GM21447 (cell line): ENCODE data around the gene SPARCL1.
A peak's percentile ranks its signal among the peaks of the same experiment; 100 is the strongest.
"Not testable (repeated sequence)": the region's sequence is repeated elsewhere in the genome, so short reads cannot be mapped to it uniquely, and the experiment has no call there.

Experiments
- ATAC-seq: cut with Tn5 transposase; IDR thresholded peaks from one replicate; pipeline ENCODE4 v1.9.1; 2021; ENCODE audit not compliant: unreplicated experiment

The SPARCL1 gene

GRCh38 chr4:87529187-87529586 lies at the start of gene SPARCL1:
Gene SPARCL1 (minus strand): TSS chr4:87529376. CDS start chr4:87499574, 29,802 bp downstream.
- ATAC-seq: no peak

- no peak for ATAC-seq
These were observed 46.8 kb upstream of the SPARCL1 start for GRCh38 chr4:87575983-87576382.

GRCh38 chr4:87575408-87575807 lies 46.2 kb upstream of the SPARCL1 start:
- no peak for ATAC-seq

GRCh38 chr4:87574996-87575395 lies 45.8 kb upstream of the SPARCL1 start:
- ATAC-seq: no peak

- ATAC-seq: not testable (repeated sequence)
These were observed 45.2 kb upstream of the SPARCL1 start for GRCh38 chr4:87574376-87574775.

GRCh38 chr4:87570290-87570805 lies 41.2 kb upstream of the SPARCL1 start:
- ATAC-seq: no peak

GRCh38 chr4:87567191-87567590 lies 38.0 kb upstream of the SPARCL1 start:
- no peak for ATAC-seq

- no peak for ATAC-seq
These were observed 37.1 kb upstream of the SPARCL1 start for GRCh38 chr4:87566276-87566675.

- ATAC-seq: no peak
These were observed 36.6 kb upstream of the SPARCL1 start for GRCh38 chr4:87565746-87566145.

- no peak for ATAC-seq
These were observed 31.6 kb upstream of the SPARCL1 start for GRCh38 chr4:87560802-87561201.

GRCh38 chr4:87559090-87559837 lies 30.1 kb upstream of the SPARCL1 start:
- peak; percentile 100 for ATAC-seq

- no peak for ATAC-seq
These were observed 28.2 kb upstream of the SPARCL1 start for GRCh38 chr4:87557348-87557747.

- ATAC-seq: no peak
These were observed 26.8 kb upstream of the SPARCL1 start for GRCh38 chr4:87555773-87556619.

GRCh38 chr4:87553182-87553581 lies 24.0 kb upstream of the SPARCL1 start:
- no peak for ATAC-seq

- no peak for ATAC-seq
These were observed 22.2 kb upstream of the SPARCL1 start for GRCh38 chr4:87551361-87551760.

- no peak for ATAC-seq
These were observed 18.0 kb upstream of the SPARCL1 start for GRCh38 chr4:87547016-87547708.

- ATAC-seq: no peak
These were observed 15.9 kb upstream of the SPARCL1 start for GRCh38 chr4:87545052-87545451.

- ATAC-seq: no peak
These were observed 14.8 kb upstream of the SPARCL1 start for GRCh38 chr4:87543835-87544461.

GRCh38 chr4:87542734-87543312 lies 13.6 kb upstream of the SPARCL1 start:
- ATAC-seq: no peak

GRCh38 chr4:87541956-87542709 lies 13.0 kb upstream of the SPARCL1 start:
- ATAC-seq: no peak
